Measurements from ENCODE around the gene TRAK2. TPM values are rescaled to one million over a fixed set of nuclear protein-coding genes. Genes with fewer than 3 reads are reported as not detected.

Gene TRAK2
- total and polyA plus RNA-seq, 2 donors (not counting 1 experiment from before 2014, with no cell fraction given), result 73.2 to 81.1 TPM

- H3K4me1 ChIP-seq (ENCODE audit: control insufficient read depth, extremely low read depth, insufficient read depth, low read length), result no peaks in the 10 kb centered on the region
- H2AFZ ChIP-seq (ENCODE audit: low read length), result no peak overlapping the region
- H3K4me3 ChIP-seq (replicated peaks in 1 of 4; ENCODE audit: control extremely low read depth in 1 of 4, insufficient read depth in 1 of 4, low read depth in 3 of 4, low read length in 4 of 4), result no peak overlapping the region
- H4K20me1 ChIP-seq (ENCODE audit: control insufficient read depth, extremely low read depth, insufficient read depth, low read length), result no peaks in the 10 kb centered on the region
- TF ChIP-seq, protein P1, sequence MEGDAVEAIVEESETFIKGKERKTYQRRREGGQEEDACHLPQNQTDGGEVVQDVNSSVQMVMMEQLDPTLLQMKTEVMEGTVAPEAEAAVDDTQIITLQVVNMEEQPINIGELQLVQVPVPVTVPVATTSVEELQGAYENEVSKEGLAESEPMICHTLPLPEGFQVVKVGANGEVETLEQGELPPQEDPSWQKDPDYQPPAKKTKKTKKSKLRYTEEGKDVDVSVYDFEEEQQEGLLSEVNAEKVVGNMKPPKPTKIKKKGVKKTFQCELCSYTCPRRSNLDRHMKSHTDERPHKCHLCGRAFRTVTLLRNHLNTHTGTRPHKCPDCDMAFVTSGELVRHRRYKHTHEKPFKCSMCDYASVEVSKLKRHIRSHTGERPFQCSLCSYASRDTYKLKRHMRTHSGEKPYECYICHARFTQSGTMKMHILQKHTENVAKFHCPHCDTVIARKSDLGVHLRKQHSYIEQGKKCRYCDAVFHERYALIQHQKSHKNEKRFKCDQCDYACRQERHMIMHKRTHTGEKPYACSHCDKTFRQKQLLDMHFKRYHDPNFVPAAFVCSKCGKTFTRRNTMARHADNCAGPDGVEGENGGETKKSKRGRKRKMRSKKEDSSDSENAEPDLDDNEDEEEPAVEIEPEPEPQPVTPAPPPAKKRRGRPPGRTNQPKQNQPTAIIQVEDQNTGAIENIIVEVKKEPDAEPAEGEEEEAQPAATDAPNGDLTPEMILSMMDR (conservative IDR thresholded peaks at IDR 0.05 in 1 of 2, IDR thresholded peaks at IDR 0.05 in 1 of 2; ENCODE audit: low read depth in 1 of 2, low read length in 2 of 2), result no peak
- TF ChIP-seq EZH2 (IDR thresholded peaks at IDR 0.05; ENCODE audit: low read length, missing control alignments), result no peak
- H3K4me2 ChIP-seq (ENCODE audit: extremely low read depth, insufficient read depth, low read length), result no peak overlapping the region
- no peaks in the 10 kb centered on the region for H3K79me2 ChIP-seq (ENCODE audit: control insufficient read depth, insufficient read depth, low read length)
- H3K27ac ChIP-seq (ENCODE audit: insufficient read depth, low read length), result no peak overlapping the region
- no peaks in the 10 kb centered on the region for H3K9me3 ChIP-seq (ENCODE audit: control insufficient read depth, insufficient read depth, low read depth, low read length)
- no peak overlapping the region for H3K9ac ChIP-seq (ENCODE audit: insufficient read depth, low read length)
- DNase-seq (ENCODE audit: low read depth in 2 of 2), result no peak
- H3K27me3 ChIP-seq (ENCODE audit: control insufficient read depth, insufficient read depth, low read length), result no peaks in the 10 kb centered on the region
- peaks cover 2% of the 10 kb centered on the region for H3K36me3 ChIP-seq (ENCODE audit: control insufficient read depth, insufficient read depth, low read length)
Observed at GRCh38 chr2:201482543-201482942, 31.3 kb upstream of the TRAK2 start.

DNA sequence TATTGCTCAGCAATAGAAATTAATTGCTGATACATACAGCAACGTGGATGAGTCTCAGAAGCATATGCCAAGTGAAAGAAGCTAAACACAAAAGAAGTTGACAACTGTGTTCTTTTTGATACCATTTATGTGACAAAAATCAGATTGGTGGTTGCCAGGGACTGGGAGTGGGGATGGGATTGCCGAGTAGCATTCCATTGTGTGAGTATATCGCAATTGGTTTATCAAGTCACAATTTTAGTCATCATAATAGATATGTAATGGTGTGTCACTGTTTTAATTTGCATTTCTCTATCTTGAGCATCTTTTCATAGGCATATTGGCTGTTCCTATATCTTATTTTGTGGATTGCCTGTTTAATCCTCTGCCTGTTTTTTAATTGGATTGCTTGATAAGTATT, 21.2 kb upstream of the TRAK2 start:
- Histone ChIP-seq H3K9ac (ENCODE audit: insufficient read depth, low read length) (no peak overlapping the region), H3K4me1 (ENCODE audit: control insufficient read depth, extremely low read depth, insufficient read depth, low read length) (peaks cover 6% of the 10 kb centered on the region), H2AFZ (ENCODE audit: low read length) (no peak overlapping the region), H3K4me2 (ENCODE audit: extremely low read depth, insufficient read depth, low read length) (peak overlapping the region; percentile 26), H3K27me3 (ENCODE audit: control insufficient read depth, insufficient read depth, low read length) (no peaks in the 10 kb centered on the region), H3K36me3 (ENCODE audit: control insufficient read depth, insufficient read depth, low read length) (no peaks in the 10 kb centered on the region), H3K79me2 (ENCODE audit: control insufficient read depth, insufficient read depth, low read length) (no peaks in the 10 kb centered on the region), H3K9me3 (ENCODE audit: control insufficient read depth, insufficient read depth, low read depth, low read length) (no peaks in the 10 kb centered on the region), H3K4me3 (replicated peaks in 1 of 4; ENCODE audit: control extremely low read depth in 1 of 4, insufficient read depth in 1 of 4, low read depth in 3 of 4, low read length in 4 of 4) (no peak overlapping the region), H3K27ac (ENCODE audit: insufficient read depth, low read length) (no peak overlapping the region), H4K20me1 (ENCODE audit: control insufficient read depth, extremely low read depth, insufficient read depth, low read length) (no peaks in the 10 kb centered on the region)
- DNase-seq (ENCODE audit: low read depth in 2 of 2), result peak in 1 of 2 donors; percentile 24
- TF ChIP-seq EZH2 (IDR thresholded peaks at IDR 0.05; ENCODE audit: low read length, missing control alignments), result no peak
- TF ChIP-seq, protein P1 (conservative IDR thresholded peaks at IDR 0.05 in 1 of 2, IDR thresholded peaks at IDR 0.05 in 1 of 2; ENCODE audit: low read depth in 1 of 2, low read length in 2 of 2), result no peak

GRCh38 chr2:201471732-201472393, 20.6 kb upstream of the TRAK2 start:
- Histone ChIP-seq H3K4me3 (replicated peaks in 1 of 4; ENCODE audit: control extremely low read depth in 1 of 4, insufficient read depth in 1 of 4, low read depth in 3 of 4, low read length in 4 of 4) (no peak overlapping the region), H4K20me1 (ENCODE audit: control insufficient read depth, extremely low read depth, insufficient read depth, low read length) (no peaks in the 10 kb centered on the region), H2AFZ (ENCODE audit: low read length) (no peak overlapping the region), H3K27ac (ENCODE audit: insufficient read depth, low read length) (peak overlapping the region; percentile 24), H3K4me2 (ENCODE audit: extremely low read depth, insufficient read depth, low read length) (peak overlapping the region; percentile 26), H3K9ac (ENCODE audit: insufficient read depth, low read length) (no peak overlapping the region), H3K27me3 (ENCODE audit: control insufficient read depth, insufficient read depth, low read length) (no peaks in the 10 kb centered on the region), H3K36me3 (ENCODE audit: control insufficient read depth, insufficient read depth, low read length) (no peaks in the 10 kb centered on the region), H3K79me2 (ENCODE audit: control insufficient read depth, insufficient read depth, low read length) (no peaks in the 10 kb centered on the region), H3K9me3 (ENCODE audit: control insufficient read depth, insufficient read depth, low read depth, low read length) (no peaks in the 10 kb centered on the region), H3K4me1 (ENCODE audit: control insufficient read depth, extremely low read depth, insufficient read depth, low read length) (peaks cover 11% of the 10 kb centered on the region)
- DNase-seq (ENCODE audit: low read depth in 2 of 2), result peak; percentile 57 to 81
- TF ChIP-seq, protein P1 (conservative IDR thresholded peaks at IDR 0.05 in 1 of 2, IDR thresholded peaks at IDR 0.05 in 1 of 2; ENCODE audit: low read depth in 1 of 2, low read length in 2 of 2), result no peak
- no peak for TF ChIP-seq EZH2 (IDR thresholded peaks at IDR 0.05; ENCODE audit: low read length, missing control alignments)

All from fibroblast of lung (primary cell).